Chondrocyte (in vitro differentiated cells): ENCODE results near the gene STIM2. TPM values are rescaled to one million over a fixed set of nuclear protein-coding genes. Genes with fewer than 3 reads are reported as not detected.

Experiments used
- DNase-seq: peaks from one replicate; pipeline ENCODE4 v3.0.0; 2021; ENCODE audit warnings: mixed read lengths, low spot score
- H3K27ac Mint-ChIP-seq: one replicate; pipeline ENCODE4 v1.8.0; 2021; ENCODE audit warnings: mild to moderate bottlenecking, moderate library complexity, mixed read lengths; ENCODE audit not compliant: unreplicated experiment
- H3K27me3 Mint-ChIP-seq: 2 replicates; pipeline ENCODE4 v1.8.0; 2021; ENCODE audit warnings: low read depth, mixed read lengths
- H3K36me3 Mint-ChIP-seq: 2 replicates; pipeline ENCODE4 v1.8.0; 2021; ENCODE audit warnings: low read depth, mixed read lengths
- H3K4me1 Mint-ChIP-seq: 2 replicates; pipeline ENCODE4 v1.8.0; 2021; ENCODE audit warnings: low read depth, mild to moderate bottlenecking, mixed read lengths
- H3K4me3 Mint-ChIP-seq: one replicate; pipeline ENCODE4 v1.8.0; 2021; ENCODE audit warnings: mild to moderate bottlenecking, moderate library complexity, mixed read lengths; ENCODE audit not compliant: unreplicated experiment
- H3K9me3 Mint-ChIP-seq: 2 replicates; pipeline ENCODE4 v1.8.0; 2021; ENCODE audit warnings: low read depth, mixed read lengths
- total RNA-seq: library from RNA; stranded (reverse); gene quantifications from 3 replicates; pipeline ENCODE4 v1.2.1, GENCODE V29; 2021
- TF ChIP-seq, protein P1 (sequence below): fragments of 200-600 bp; sonication (generic); IDR thresholded peaks from 2 replicates; pipeline ENCODE4 v1.5.0; 2021; ENCODE audit warnings: antibody characterized with exemption, mild to moderate bottlenecking, moderate library complexity

STIM2 gene
- total RNA-seq, 1 donor from 2014 or later, result 13.5 TPM

DNA sequence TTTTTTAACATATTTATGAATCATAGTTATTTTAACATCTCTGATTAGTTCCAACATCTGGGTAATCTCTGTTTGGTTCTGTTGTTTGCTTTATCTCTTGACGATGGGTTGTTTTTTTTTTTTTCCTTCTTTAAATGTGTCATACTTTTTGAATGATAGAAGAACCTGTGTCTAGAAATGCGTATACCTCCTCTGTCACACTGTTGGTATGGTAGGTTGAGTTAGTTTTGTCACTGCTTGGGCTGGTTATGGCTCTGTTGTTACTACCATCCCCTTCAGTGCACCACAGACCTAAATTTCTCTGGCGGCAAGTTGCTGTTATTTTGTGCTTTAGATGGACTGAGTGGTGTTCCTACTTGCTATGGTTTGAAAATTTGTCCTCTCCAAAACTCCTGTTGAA, 16.8 kb downstream of the STIM2 start:
- no peaks in the 10 kb centered on the region for H3K4me1 Mint-ChIP-seq
- H3K4me3 Mint-ChIP-seq, result no peak overlapping the region
- H3K27me3 Mint-ChIP-seq, result no peaks in the 10 kb centered on the region
- TF ChIP-seq, protein P1, sequence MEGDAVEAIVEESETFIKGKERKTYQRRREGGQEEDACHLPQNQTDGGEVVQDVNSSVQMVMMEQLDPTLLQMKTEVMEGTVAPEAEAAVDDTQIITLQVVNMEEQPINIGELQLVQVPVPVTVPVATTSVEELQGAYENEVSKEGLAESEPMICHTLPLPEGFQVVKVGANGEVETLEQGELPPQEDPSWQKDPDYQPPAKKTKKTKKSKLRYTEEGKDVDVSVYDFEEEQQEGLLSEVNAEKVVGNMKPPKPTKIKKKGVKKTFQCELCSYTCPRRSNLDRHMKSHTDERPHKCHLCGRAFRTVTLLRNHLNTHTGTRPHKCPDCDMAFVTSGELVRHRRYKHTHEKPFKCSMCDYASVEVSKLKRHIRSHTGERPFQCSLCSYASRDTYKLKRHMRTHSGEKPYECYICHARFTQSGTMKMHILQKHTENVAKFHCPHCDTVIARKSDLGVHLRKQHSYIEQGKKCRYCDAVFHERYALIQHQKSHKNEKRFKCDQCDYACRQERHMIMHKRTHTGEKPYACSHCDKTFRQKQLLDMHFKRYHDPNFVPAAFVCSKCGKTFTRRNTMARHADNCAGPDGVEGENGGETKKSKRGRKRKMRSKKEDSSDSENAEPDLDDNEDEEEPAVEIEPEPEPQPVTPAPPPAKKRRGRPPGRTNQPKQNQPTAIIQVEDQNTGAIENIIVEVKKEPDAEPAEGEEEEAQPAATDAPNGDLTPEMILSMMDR, result no peak
- H3K27ac Mint-ChIP-seq, result no peak overlapping the region
- H3K9me3 Mint-ChIP-seq, result peaks cover 10% of the 10 kb centered on the region
- H3K36me3 Mint-ChIP-seq, result no peaks in the 10 kb centered on the region
- DNase-seq, result no peak

DNA sequence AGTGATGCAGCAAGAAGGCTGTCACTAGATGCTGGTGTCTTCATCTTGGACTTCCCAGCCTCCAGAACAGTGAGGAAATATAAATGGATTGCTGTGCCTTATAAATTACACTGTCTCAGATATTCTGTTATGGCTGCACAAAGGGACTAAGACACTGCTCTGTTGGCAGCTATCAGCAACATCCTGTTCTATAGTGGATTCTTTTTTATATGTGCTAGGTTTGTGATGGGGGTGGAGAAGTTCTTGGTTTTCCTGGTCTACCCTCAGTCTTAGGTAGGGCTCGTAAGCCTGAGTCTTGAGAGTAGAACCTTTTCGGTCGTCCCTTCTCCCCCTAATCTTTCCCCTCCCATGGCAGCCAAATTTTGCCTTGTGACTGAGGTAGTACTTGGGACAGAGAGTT, 17.3 kb downstream of the STIM2 start:
- Mint-ChIP-seq H3K9me3 (peaks cover 10% of the 10 kb centered on the region), H3K27me3 (no peaks in the 10 kb centered on the region), H3K4me1 (no peaks in the 10 kb centered on the region), H3K27ac (no peak overlapping the region), H3K4me3 (no peak overlapping the region), H3K36me3 (no peaks in the 10 kb centered on the region)
- TF ChIP-seq, protein P1, result no peak
- DNase-seq, result no peak

DNA sequence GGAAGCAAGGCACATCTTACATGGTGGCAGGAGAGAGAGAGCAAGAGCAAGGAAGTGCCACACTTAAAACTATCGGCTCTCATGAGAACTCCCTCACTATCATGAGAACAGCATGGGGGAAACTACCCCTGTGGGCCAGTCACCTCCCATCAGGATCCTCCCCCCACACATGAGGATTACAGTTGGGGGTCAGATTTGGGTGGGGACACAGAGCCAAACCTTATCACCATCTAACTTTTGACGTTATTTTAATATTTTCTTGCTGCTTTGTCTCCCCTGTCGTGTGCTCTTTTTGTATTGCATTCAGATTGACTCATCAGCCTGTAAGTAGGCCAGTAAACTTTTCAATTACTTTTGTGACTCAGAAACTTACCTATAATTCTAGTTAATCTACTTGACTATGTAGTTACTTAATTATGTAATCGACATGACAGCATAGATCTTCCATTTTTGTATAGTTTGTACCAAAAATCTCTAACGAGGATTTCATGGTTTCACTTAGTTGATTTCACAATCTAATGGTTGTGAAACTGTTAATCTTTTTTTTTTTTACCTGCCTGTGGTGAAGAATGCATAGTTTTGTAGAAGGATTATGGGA, 18.3 kb downstream of the STIM2 start:
- H3K9me3 Mint-ChIP-seq, result peaks cover 10% of the 10 kb centered on the region
- no peaks in the 10 kb centered on the region for H3K36me3 Mint-ChIP-seq
- no peaks in the 10 kb centered on the region for H3K27me3 Mint-ChIP-seq
- H3K4me3 Mint-ChIP-seq, result no peak overlapping the region
- no peak for DNase-seq
- TF ChIP-seq, protein P1, result no peak
- no peak overlapping the region for H3K27ac Mint-ChIP-seq
- no peaks in the 10 kb centered on the region for H3K4me1 Mint-ChIP-seq

DNA sequence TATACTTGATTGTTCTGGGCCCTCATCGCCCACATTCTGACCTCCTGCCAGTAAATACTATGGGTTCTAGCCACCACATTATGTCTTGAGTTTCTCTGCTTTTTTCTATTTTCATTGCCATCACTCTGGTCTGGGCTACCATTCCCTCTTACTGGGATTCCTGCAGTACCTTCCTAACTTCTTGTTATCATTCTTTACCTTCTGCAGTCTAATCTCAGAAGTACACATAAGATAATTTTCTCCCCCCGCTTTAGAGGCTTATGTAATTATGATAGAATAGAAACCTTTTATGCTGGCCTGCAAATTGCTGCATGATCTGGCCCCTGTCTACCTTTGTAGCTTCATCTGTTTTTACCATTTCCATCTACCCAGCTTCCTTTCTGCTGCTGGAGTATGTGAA, 19.2 kb downstream of the STIM2 start:
- H3K4me3 Mint-ChIP-seq, result no peak overlapping the region
- no peaks in the 10 kb centered on the region for H3K27me3 Mint-ChIP-seq
- no peak overlapping the region for H3K27ac Mint-ChIP-seq
- TF ChIP-seq, protein P1, result no peak
- H3K36me3 Mint-ChIP-seq, result no peaks in the 10 kb centered on the region
- peaks cover 10% of the 10 kb centered on the region for H3K9me3 Mint-ChIP-seq
- no peak for DNase-seq
- no peaks in the 10 kb centered on the region for H3K4me1 Mint-ChIP-seq

DNA sequence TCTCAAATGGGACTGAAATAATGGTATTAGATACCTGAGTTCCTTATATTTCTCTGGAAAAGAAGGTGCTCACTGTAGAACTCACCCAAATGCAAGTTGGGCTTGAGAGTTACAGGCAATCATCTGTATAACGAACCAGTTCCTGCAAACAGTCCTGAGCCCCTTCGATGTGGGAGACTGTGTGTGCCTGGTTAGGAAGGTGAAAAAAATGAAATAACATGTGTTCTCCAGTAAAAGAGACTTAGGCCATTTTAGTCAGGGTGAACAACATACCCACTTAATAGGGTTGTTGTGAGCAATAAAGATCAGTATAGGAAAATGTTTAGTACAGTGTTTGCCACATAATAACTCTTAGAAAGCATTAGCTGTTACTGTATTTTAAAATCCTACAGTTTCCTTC, 23.4 kb downstream of the STIM2 start:
- no peak overlapping the region for H3K4me3 Mint-ChIP-seq
- no peak for DNase-seq

More for the DNA sequence above, 23.4 kb downstream of the STIM2 start:
- Mint-ChIP-seq H3K4me1 (no peaks in the 10 kb centered on the region), H3K9me3 (no peaks in the 10 kb centered on the region), H3K27ac (no peak overlapping the region), H3K27me3 (no peaks in the 10 kb centered on the region), H3K36me3 (no peaks in the 10 kb centered on the region)
- TF ChIP-seq, protein P1, result no peak
